BE2C (cell line): Measurements from ENCODE around the gene DYRK1B.

ENCODE experiments used
- DNase-seq: peaks from one replicate; pipeline ENCODE4 v3.0.0-alpha.2; 2020
- H3K27me3 ChIP-seq: fragments of 250-450 bp; sonication (Bioruptor Pico); 2 replicates; pipeline ENCODE4 v1.5.1; 2020; ENCODE audit warnings: mild to moderate bottlenecking
- H3K36me3 ChIP-seq: fragments of 250-450 bp; sonication (Bioruptor Pico); 2 replicates; pipeline ENCODE4 v1.5.1; 2020; ENCODE audit warnings: mild to moderate bottlenecking
- H3K4me1 ChIP-seq: fragments of 250-450 bp; sonication (Bioruptor Pico); 2 replicates; pipeline ENCODE4 v1.5.1; 2020
- H3K4me3 ChIP-seq: 2 replicates; pipeline ENCODE4 v1.5.1; 2011; ENCODE audit warnings: low read depth, low read length
- H3K9me3 ChIP-seq: fragments of 250-450 bp; sonication (Bioruptor Pico); 2 replicates; pipeline ENCODE4 v1.5.1; 2020
- CTCF ChIP-seq: IDR thresholded peaks from 2 replicates; pipeline ENCODE4 v1.5.1; 2012; ENCODE audit warnings: mild to moderate bottlenecking, low read depth, low read length

DYRK1B gene

GRCh38 chr19:39831679-39832078 lies 2.3 kb downstream of the DYRK1B start:
- peaks cover 62% of the 10 kb centered on the region for H3K36me3 ChIP-seq
- no peak overlapping the region for H3K4me3 ChIP-seq
- H3K4me1 ChIP-seq = peaks cover 11% of the 10 kb centered on the region
- TF ChIP-seq CTCF = no peak
- no peaks in the 10 kb centered on the region for H3K27me3 ChIP-seq
- no peaks in the 10 kb centered on the region for H3K9me3 ChIP-seq
- DNase-seq = no peak

DNA sequence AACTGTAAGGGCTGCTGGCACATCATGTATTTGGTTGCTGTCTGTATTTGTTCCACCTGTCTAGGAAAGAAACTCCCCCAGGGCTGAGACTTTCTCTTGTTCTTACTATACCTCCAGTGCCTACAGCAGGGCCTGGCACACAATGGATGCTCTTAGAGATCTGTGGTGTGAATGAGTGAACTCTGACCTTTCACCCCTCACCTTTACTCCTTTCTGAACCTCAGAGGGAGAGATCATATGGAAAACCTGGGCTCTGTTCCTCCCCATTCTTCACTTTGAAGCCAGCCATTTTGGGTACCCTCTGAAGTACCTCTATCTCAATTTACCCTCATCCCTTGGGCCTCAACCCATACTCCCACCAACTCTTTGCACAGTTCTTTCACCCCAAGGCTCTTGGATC lies 3.1 kb downstream of the DYRK1B start:
- peaks cover 11% of the 10 kb centered on the region for H3K4me1 ChIP-seq
- H3K9me3 ChIP-seq = no peaks in the 10 kb centered on the region
- TF ChIP-seq CTCF = no peak
- no peak for DNase-seq
- H3K4me3 ChIP-seq = no peak overlapping the region
- H3K27me3 ChIP-seq = no peaks in the 10 kb centered on the region
- H3K36me3 ChIP-seq = peaks cover 58% of the 10 kb centered on the region

- Histone ChIP-seq H3K4me3 (no peak overlapping the region), H3K4me1 (peaks cover 11% of the 10 kb centered on the region), H3K9me3 (no peaks in the 10 kb centered on the region), H3K36me3 (peaks cover 58% of the 10 kb centered on the region), H3K27me3 (no peaks in the 10 kb centered on the region)
- no peak for DNase-seq
- no peak for TF ChIP-seq CTCF
Observed at GRCh38 chr19:39830406-39830805, 3.6 kb downstream of the DYRK1B start.

DNA sequence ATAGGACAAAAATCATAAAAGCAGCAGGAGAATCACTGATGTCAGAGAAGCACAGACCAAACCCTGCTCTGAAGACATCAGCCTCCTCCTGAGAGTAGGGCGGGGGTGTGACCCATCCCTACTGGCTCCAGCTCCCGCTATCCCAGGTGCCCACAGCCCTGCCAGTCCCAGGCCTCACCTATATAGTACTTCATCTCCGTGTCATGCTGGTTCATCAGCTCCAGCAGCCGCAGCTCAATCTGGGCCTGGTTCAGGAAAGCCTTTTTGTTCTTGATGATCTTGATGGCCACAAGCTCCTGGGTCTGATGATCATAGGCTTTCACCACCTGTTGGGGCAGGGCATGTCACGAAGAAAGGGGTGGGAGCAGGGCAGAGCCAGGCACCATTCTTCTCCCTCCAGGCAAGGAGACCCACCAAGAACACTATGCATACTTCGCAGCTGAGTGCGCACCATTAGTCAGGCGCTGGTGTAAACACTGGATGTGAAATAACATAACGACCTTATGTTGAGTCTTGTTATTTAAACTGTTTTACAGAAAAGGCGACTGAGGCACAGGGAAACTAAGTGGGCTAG lies 4.2 kb downstream of the DYRK1B start:
- no peak for DNase-seq
- Histone ChIP-seq H3K9me3 (no peaks in the 10 kb centered on the region), H3K4me1 (peaks cover 14% of the 10 kb centered on the region), H3K27me3 (no peaks in the 10 kb centered on the region), H3K4me3 (no peak overlapping the region), H3K36me3 (peaks cover 54% of the 10 kb centered on the region)
- TF ChIP-seq CTCF = no peak

DNA sequence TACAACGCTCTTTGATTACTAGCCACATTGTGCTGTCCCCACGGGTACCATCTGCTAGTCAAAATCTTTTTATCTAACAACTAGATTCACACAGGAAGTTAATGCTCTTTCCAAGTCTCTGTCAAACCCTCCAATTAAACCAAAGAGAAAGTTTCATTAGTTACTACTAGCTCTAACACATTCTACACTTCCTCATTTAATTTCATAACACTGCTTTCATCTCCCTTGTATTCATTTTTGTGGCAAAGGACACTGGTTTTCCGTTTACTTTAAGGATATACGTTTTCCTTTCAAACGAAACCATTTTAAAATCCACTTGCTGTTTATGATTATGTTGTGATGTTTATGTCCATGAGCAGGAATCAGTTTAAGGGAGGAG lies 5.3 kb downstream of the DYRK1B start:
- no peak for TF ChIP-seq CTCF
- H3K27me3 ChIP-seq = no peaks in the 10 kb centered on the region
- H3K4me3 ChIP-seq = no peak overlapping the region
- peaks cover 11% of the 10 kb centered on the region for H3K4me1 ChIP-seq
- no peak for DNase-seq
- peaks cover 46% of the 10 kb centered on the region for H3K36me3 ChIP-seq
- no peaks in the 10 kb centered on the region for H3K9me3 ChIP-seq

- Histone ChIP-seq H3K27me3 (no peaks in the 10 kb centered on the region), H3K36me3 (peaks cover 46% of the 10 kb centered on the region)
- DNase-seq = no peak
Observed at GRCh38 chr19:39828015-39828653, 5.8 kb downstream of the DYRK1B start.

More at GRCh38 chr19:39828015-39828653, 5.8 kb downstream of the DYRK1B start:
- peaks cover 11% of the 10 kb centered on the region for H3K4me1 ChIP-seq
- no peak for TF ChIP-seq CTCF
- H3K4me3 ChIP-seq = no peak overlapping the region
- H3K9me3 ChIP-seq = no peaks in the 10 kb centered on the region
